ENCODE data around the gene SLC2A13. TPM values are rescaled to one million over a fixed set of nuclear protein-coding genes. Genes with fewer than 3 reads are reported as not detected.
"Not testable (repeated sequence)": the region's sequence is repeated elsewhere in the genome, so short reads cannot be mapped to it uniquely, and the experiment has no call there.

Gene SLC2A13
- polyA plus RNA-seq, 1 donor (not counting 4 experiments of a cell fraction or from before 2014, with no cell fraction given): 1.1 TPM

GRCh38 chr12:39902821-39903220 lies 203.1 kb downstream of the SLC2A13 start:
- Histone ChIP-seq H3K9ac (ENCODE audit: control insufficient read depth, extremely low read depth, insufficient read depth, low read length) (no peak overlapping the region), H3K79me2 (ENCODE audit: control insufficient read depth, insufficient read depth, low read length) (no peaks in the 10 kb centered on the region), H3K9me1 (ENCODE audit: control insufficient read depth, extremely low read depth, insufficient read depth, low read length) (no peaks in the 10 kb centered on the region), H4K20me1 (ENCODE audit: control insufficient read depth, extremely low read depth, insufficient read depth, low read length) (no peaks in the 10 kb centered on the region), H3K27me3 (ENCODE audit: control insufficient read depth, extremely low read depth, insufficient read depth, low read length) (no peaks in the 10 kb centered on the region), H3K27ac (ENCODE audit: control insufficient read depth, insufficient read depth, low read length) (no peak overlapping the region), H3K36me3 (ENCODE audit: control insufficient read depth in 2 of 2, extremely low read depth in 1 of 2, insufficient read depth in 2 of 2, low read length in 2 of 2) (no peaks in the 10 kb centered on the region), H3K4me1 (ENCODE audit: control insufficient read depth, extremely low read depth, insufficient read depth, low read length) (no peaks in the 10 kb centered on the region), H2AFZ (ENCODE audit: control insufficient read depth, low read length) (no peak overlapping the region), H3K9me3 (ENCODE audit: control insufficient read depth, low read depth, low read length) (no peaks in the 10 kb centered on the region), H3K4me2 (ENCODE audit: control insufficient read depth, extremely low read depth, insufficient read depth, low read depth, low read length) (no peak overlapping the region), H3K4me3 (ENCODE audit: control insufficient read depth in 2 of 3, extremely low read depth in 1 of 3, insufficient read depth in 2 of 3, low read depth in 1 of 3, low read length in 3 of 3) (no peak overlapping the region)
- TF ChIP-seq EZH2 (IDR thresholded peaks at IDR 0.05; ENCODE audit: low read length) (no peak), CTCF (optimal IDR thresholded peaks at IDR 0.05 in 1 of 3, IDR thresholded peaks at IDR 0.05 in 1 of 3, conservative IDR thresholded peaks at IDR 0.05 in 1 of 3; ENCODE audit: extremely low read depth in 1 of 3, insufficient read depth in 2 of 3, low read length in 3 of 3) (no peak)
- FAIRE-seq: no peak
- dilution Hi-C loops (cut with MboI; ENCODE audit: extremely low pct_ligation_motif_present, low sequenced_read_pairs): no loop called here
- DNase-seq (ENCODE audit: low read depth, low spot score): no peak

GRCh38 chr12:39897315-39897714 lies 208.6 kb downstream of the SLC2A13 start:
- dilution Hi-C loops (cut with MboI; ENCODE audit: extremely low pct_ligation_motif_present, low sequenced_read_pairs): no loop called here
- Histone ChIP-seq H3K36me3 (ENCODE audit: control insufficient read depth in 2 of 2, extremely low read depth in 1 of 2, insufficient read depth in 2 of 2, low read length in 2 of 2) (no peaks in the 10 kb centered on the region), H3K27ac (ENCODE audit: control insufficient read depth, insufficient read depth, low read length) (no peak overlapping the region), H3K4me2 (ENCODE audit: control insufficient read depth, extremely low read depth, insufficient read depth, low read depth, low read length) (no peak overlapping the region), H3K9ac (ENCODE audit: control insufficient read depth, extremely low read depth, insufficient read depth, low read length) (no peak overlapping the region), H3K27me3 (ENCODE audit: control insufficient read depth, extremely low read depth, insufficient read depth, low read length) (no peaks in the 10 kb centered on the region), H3K9me1 (ENCODE audit: control insufficient read depth, extremely low read depth, insufficient read depth, low read length) (no peaks in the 10 kb centered on the region), H3K4me3 (ENCODE audit: control insufficient read depth in 2 of 3, extremely low read depth in 1 of 3, insufficient read depth in 2 of 3, low read depth in 1 of 3, low read length in 3 of 3) (no peak overlapping the region), H4K20me1 (ENCODE audit: control insufficient read depth, extremely low read depth, insufficient read depth, low read length) (no peaks in the 10 kb centered on the region), H3K4me1 (ENCODE audit: control insufficient read depth, extremely low read depth, insufficient read depth, low read length) (no peaks in the 10 kb centered on the region), H3K79me2 (ENCODE audit: control insufficient read depth, insufficient read depth, low read length) (no peaks in the 10 kb centered on the region), H3K9me3 (ENCODE audit: control insufficient read depth, low read depth, low read length) (no peaks in the 10 kb centered on the region), H2AFZ (ENCODE audit: control insufficient read depth, low read length) (no peak overlapping the region)
- no peak for FAIRE-seq
- DNase-seq (ENCODE audit: low read depth, low spot score): no peak
- no peak for TF ChIP-seq EZH2 (IDR thresholded peaks at IDR 0.05; ENCODE audit: low read length)
- no peak for TF ChIP-seq CTCF (optimal IDR thresholded peaks at IDR 0.05 in 1 of 3, IDR thresholded peaks at IDR 0.05 in 1 of 3, conservative IDR thresholded peaks at IDR 0.05 in 1 of 3; ENCODE audit: extremely low read depth in 1 of 3, insufficient read depth in 2 of 3, low read length in 3 of 3)

- H3K9me1 ChIP-seq (ENCODE audit: control insufficient read depth, extremely low read depth, insufficient read depth, low read length); H3K4me1 ChIP-seq (ENCODE audit: control insufficient read depth, extremely low read depth, insufficient read depth, low read length); H3K9me3 ChIP-seq (ENCODE audit: control insufficient read depth, low read depth, low read length); H2AFZ ChIP-seq (ENCODE audit: control insufficient read depth, low read length); H3K27ac ChIP-seq (ENCODE audit: control insufficient read depth, insufficient read depth, low read length); H3K36me3 ChIP-seq (ENCODE audit: control insufficient read depth in 2 of 2, extremely low read depth in 1 of 2, insufficient read depth in 2 of 2, low read length in 2 of 2); DNase-seq (ENCODE audit: low read depth, low spot score); H3K27me3 ChIP-seq (ENCODE audit: control insufficient read depth, extremely low read depth, insufficient read depth, low read length); FAIRE-seq; H3K9ac ChIP-seq (ENCODE audit: control insufficient read depth, extremely low read depth, insufficient read depth, low read length); H4K20me1 ChIP-seq (ENCODE audit: control insufficient read depth, extremely low read depth, insufficient read depth, low read length); H3K79me2 ChIP-seq (ENCODE audit: control insufficient read depth, insufficient read depth, low read length); dilution Hi-C loops (cut with MboI; ENCODE audit: extremely low pct_ligation_motif_present, low sequenced_read_pairs); H3K4me2 ChIP-seq (ENCODE audit: control insufficient read depth, extremely low read depth, insufficient read depth, low read depth, low read length); H3K4me3 ChIP-seq (ENCODE audit: control insufficient read depth in 2 of 3, extremely low read depth in 1 of 3, insufficient read depth in 2 of 3, low read depth in 1 of 3, low read length in 3 of 3): not testable (repeated sequence)
These were observed 212.5 kb downstream of the SLC2A13 start for GRCh38 chr12:39893388-39893787.

Data from keratinocyte (primary cell).